ENCODE data around the gene FBXW12.

DNA sequence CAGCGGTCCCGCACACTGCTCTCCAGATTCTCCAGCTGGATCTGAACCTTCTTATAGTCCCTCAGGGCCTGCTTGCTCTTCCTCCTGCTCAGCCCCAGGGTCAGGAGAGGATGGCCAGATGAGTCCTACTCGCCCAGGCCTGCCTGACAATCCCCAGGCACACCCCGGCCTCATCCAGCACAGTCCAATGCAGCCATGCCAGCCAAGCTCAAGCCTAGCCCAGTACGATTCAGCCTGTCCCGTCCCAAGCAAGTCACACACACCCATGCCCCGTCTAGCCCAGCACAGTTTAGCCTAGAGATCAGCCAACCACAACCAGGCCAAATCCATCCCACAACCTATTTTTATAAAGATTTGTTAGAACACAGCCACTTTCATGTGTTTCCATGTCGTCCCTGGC lies 41.1 kb downstream of the FBXW12 start:
- TF ChIP-seq YY1 (IDR thresholded peaks at IDR 0.05; ENCODE audit: insufficient read depth, insufficient read length) (no peak), ZNF274 (IDR thresholded peaks at IDR 0.05; ENCODE audit: low read depth, low read length) (no peak)
